HFF-Myc (cell line): ENCODE data around the gene TMEM82.

Experiments used
- DNase-seq: peaks from one replicate; pipeline ENCODE4 v3.0.0-alpha.2; 2011; ENCODE audit warnings: low read depth; ENCODE audit errors: extremely low read depth
- H3K4me3 ChIP-seq: replicated peaks from 2 replicates; pipeline ENCODE4 v1.5.1; 2011; ENCODE audit warnings: low read depth, mild to moderate bottlenecking, control low read depth, low read length
- TF ChIP-seq, protein P1 (sequence below): IDR thresholded peaks from 2 replicates; pipeline ENCODE4 v1.5.1; 2012; ENCODE audit warnings: mild to moderate bottlenecking, low read depth, low read length, control low read depth; ENCODE audit errors: missing control alignments

Gene TMEM82

DNA sequence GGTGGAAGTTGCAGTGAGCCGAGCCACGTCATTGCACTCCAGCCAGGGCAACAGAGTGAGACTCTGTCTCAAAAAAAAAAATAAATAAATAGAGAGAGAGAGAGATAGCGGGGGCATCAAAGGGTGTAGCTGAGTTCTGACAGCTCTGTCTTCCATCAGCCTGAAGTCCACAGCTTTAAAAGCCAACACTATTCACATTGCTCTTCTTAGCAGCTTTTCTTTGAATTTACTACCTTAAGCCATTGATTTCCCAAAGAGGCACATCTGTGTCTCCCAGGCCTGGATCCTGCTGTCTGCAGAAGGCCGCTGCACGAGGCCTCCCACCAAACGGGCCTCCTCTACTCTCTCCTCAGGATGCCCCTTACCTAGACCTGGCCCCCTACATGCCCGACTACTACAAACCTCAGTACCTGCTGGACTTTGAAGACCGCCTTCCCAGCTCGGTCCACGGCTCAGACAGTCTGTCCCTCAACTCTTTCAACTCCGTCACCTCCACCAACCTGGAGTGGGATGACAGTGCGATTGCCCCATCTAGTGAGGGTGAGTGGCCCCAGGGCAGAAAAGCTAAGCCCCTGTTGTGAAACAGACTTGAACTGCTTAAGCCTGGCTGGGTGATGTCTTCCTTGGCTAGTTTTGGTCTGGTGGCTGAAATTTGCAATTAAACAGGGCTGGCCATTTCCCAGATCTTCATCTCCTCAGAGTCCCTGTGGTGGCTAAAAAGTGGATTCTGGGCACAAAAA, 22.7 kb upstream of the TMEM82 start:
- no peak for DNase-seq
- TF ChIP-seq, protein P1, sequence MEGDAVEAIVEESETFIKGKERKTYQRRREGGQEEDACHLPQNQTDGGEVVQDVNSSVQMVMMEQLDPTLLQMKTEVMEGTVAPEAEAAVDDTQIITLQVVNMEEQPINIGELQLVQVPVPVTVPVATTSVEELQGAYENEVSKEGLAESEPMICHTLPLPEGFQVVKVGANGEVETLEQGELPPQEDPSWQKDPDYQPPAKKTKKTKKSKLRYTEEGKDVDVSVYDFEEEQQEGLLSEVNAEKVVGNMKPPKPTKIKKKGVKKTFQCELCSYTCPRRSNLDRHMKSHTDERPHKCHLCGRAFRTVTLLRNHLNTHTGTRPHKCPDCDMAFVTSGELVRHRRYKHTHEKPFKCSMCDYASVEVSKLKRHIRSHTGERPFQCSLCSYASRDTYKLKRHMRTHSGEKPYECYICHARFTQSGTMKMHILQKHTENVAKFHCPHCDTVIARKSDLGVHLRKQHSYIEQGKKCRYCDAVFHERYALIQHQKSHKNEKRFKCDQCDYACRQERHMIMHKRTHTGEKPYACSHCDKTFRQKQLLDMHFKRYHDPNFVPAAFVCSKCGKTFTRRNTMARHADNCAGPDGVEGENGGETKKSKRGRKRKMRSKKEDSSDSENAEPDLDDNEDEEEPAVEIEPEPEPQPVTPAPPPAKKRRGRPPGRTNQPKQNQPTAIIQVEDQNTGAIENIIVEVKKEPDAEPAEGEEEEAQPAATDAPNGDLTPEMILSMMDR = no peak
- H3K4me3 ChIP-seq = no peak overlapping the region

DNA sequence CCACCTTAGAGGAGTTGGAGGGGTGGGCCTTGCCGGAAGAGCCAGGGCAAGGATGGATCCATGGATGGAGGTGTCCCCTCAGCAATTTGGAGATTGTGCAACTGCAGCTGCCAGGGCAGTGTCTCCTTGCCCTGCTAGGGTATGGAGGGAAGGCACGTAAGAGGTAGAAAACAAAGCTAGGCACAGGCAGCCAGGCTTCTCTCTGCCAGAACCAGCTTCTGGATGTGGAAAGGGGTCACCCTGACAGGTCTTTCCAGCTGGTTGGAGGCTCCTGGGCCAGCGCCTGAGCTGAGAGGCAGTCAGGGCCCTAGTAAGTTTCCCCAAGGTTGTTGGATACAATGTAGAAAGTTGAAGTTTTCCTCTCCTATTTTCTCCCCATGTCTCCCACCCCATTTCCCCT, 21.4 kb upstream of the TMEM82 start:
- TF ChIP-seq, protein P1 = no peak
- no peak for DNase-seq
- no peak overlapping the region for H3K4me3 ChIP-seq

DNA sequence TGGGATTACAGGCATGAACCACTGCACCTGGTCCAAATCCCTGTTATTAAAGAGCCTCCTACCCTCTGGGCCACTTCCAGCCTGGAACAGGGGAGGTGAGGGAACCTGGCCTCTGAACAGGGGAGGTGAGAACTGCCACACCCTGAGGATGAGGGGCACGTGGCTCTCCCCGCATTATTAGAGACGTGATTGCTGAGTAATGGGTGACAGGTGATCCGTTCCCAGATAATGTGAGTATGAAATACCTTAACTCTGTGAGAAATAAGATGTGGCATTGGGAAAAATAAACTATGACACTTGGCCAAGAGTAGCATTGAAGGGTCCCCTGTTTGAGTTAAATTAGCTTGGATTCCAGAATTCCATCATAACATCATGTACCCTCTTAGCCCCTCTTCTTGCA, 19.9 kb upstream of the TMEM82 start:
- H3K4me3 ChIP-seq = no peak overlapping the region
- TF ChIP-seq, protein P1 = no peak
- DNase-seq = no peak

DNA sequence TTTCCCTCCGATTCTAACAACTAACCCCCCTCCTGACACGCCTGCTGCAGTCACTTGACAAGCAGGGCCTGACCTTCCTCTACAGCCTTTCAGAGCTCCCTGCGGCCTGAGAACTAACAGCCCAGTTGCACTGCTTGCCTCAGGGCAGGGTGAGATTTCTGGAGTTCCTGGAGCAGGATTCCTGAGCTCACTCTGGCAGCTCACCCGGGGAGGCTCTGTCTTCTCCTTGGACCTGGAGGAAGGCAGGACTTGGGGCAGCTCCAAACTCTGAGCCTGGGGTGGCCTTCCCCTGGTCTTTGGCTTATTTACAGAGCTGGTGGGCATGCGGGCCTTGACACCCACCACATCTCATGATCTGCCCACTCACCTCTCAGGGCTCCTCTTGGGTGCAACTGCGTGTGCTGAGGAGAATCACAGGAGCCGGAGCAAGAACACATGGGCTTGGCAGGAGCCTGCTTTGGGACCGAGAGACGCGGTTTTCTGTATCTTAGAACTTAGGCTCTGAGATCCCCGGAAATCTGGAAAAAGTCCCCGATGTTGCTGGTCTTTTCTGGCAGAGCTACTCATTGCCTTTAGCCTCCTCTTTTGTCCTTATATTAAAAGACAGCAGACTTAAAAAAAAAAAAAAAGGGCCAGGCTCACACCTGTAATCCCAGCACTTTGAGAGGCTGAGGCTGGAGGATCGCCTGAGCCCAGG, 19.3 kb upstream of the TMEM82 start:
- no peak overlapping the region for H3K4me3 ChIP-seq
- no peak for DNase-seq
- TF ChIP-seq, protein P1 = no peak

DNA sequence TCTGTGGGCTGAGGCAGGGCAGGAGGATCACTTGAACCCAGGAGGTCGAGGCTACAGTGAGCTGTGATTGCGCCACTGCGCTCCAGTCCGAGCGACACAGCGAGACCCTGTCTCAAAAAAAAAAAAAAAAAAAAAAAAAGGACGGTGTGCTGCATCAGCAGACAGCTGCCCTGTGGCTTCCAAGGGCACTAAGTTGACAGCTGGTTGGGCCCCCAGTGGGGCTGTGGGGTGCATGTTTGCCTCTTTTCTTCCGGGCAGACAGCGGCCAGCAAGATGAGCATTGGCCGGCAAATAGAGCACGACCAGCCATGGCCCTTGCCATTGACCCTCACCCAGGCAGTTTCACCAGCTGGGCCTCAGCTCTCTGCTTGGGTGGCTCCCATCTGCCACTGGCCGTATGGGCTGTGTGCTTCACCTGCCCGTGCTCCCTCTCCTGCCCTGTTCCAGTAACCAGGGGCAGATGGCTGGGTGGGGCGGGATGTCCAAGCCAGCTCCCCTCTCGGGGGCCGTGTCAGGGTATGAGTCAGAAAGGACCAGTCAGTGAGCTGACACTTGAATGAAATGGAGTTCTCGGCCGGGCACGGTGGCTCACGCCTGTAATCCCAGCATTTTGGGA, 18.6 kb upstream of the TMEM82 start:
- no peak for DNase-seq
- TF ChIP-seq, protein P1 = no peak
- H3K4me3 ChIP-seq = no peak overlapping the region

DNA sequence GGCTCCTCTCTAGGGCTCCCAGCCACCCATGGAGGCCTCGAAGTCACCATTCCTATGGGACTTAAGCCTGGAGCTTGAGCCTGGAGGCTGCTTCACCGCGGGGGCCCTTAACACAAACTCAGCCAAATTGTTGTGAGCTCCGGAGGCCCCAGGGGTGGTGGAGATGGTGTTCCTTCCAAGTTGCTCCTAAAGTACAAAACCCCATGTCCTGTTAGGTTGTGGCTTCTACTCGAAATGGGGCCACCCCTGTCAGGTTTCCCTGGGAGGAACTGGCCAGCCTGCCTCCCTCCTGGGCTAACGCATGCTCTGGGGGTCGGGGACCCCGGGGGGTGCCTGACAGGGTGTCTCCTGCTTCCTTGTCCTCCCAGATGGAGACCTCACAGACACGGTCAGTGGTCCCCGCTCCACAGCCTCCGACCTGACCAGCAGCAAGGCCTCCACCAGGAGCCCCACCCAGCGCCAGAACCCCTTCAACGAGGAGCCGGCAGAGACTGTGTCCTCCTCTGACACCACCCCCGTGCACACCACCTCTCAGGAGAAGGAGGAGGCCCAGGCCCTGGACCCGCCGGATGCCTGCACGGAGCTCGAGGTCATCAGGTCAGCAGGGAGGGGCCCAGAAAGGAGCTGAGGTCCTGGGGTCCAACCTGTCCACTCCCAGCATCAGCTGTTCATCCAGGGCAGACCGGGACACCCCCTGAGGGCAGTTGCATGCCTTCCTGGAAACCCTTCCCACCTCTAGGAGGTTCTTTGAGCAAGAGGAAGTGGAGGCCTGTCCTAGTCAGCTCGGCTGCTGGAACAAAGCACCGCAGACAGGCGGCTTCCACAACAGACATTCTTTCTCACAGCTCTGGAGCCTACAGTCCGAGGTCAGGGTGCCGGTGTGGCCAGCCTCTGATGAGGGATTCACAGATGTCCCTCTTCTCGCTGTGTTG, 17.1 kb upstream of the TMEM82 start:
- no peak overlapping the region for H3K4me3 ChIP-seq
- TF ChIP-seq, protein P1 = no peak
- no peak for DNase-seq
